ENCODE measurements around the gene C1orf226. TPM values are rescaled to one million over a fixed set of nuclear protein-coding genes. Genes with fewer than 3 reads are reported as not detected.

C1orf226 gene
- total and polyA plus RNA-seq, 2 of the 8 experiments (the other 6 are each of a cell fraction or from before 2014, with no cell fraction given), result 8.2 to 18.8 TPM

GRCh38 chr1:162384601-162385279 is 3.2 kb downstream of the C1orf226 start:
- no peaks in the 10 kb centered on the region for H3K23me2 ChIP-seq (ENCODE audit: low read depth, low read length)
- CTCF ChIA-PET (ENCODE audit: partially characterized antibody), result interaction anchor here (1.2 to 8.1 kb wide), 6 partner anchors 10 to 328 kb away, joined by 3 to 44 read pairs (median 4); no protein-coding TSS in a partner anchor
- FAIRE-seq, result no peak
- no peak overlapping the region for H3K4ac ChIP-seq (replicated peaks; ENCODE audit: insufficient read length, low read depth, low read length)
- H3K23ac ChIP-seq (ENCODE audit: insufficient read length), result no peak overlapping the region
- H2BK12ac ChIP-seq (ENCODE audit: low read depth, low read length), result no peak overlapping the region
- no peak overlapping the region for H2BK5ac ChIP-seq (ENCODE audit: low read depth, low read length)
- no peaks in the 10 kb centered on the region for H3K27me3 ChIP-seq (replicated peaks in 1 of 4; ENCODE audit: control insufficient read depth in 3 of 4, extremely low read depth in 1 of 4, insufficient read depth in 3 of 4, low read length in 3 of 4)
- H2AFZ ChIP-seq (ENCODE audit: low read length), result no peak overlapping the region
- no peak overlapping the region for H3K27ac ChIP-seq (ENCODE audit: low read depth, low read length)
- no peaks in the 10 kb centered on the region for H3K79me1 ChIP-seq (ENCODE audit: low read depth, low read length)
- H3K4me3 ChIP-seq (ENCODE audit: extremely low read depth in 1 of 4, insufficient read depth in 2 of 4, low read depth in 3 of 4, low read length in 4 of 4), result no peak overlapping the region
- no peak overlapping the region for H2BK120ac ChIP-seq (replicated peaks; ENCODE audit: low read depth, low read length)
- DNase-seq (ENCODE audit: low read depth in 1 of 2, low spot score in 2 of 2), result no peak
- H3K36me3 ChIP-seq (ENCODE audit: control insufficient read depth in 2 of 4, insufficient read depth in 4 of 4, low read length in 3 of 4), result peaks cover 0 to 5% (median 2%) of the 10 kb centered on the region in 4 experiments; a peak in 1 of 8 replicates
- no peak overlapping the region for H3K14ac ChIP-seq (ENCODE audit: insufficient read length)
- H3K4me2 ChIP-seq (ENCODE audit: insufficient read depth in 1 of 2, low read depth in 2 of 2, low read length in 2 of 2), result no peak overlapping the region
- POLR2A ChIA-PET (ENCODE audit: partially characterized antibody), result no interaction called here
- H3K9me3 ChIP-seq (ENCODE audit: insufficient read depth in 2 of 2, low read depth in 1 of 2, low read length in 1 of 2), result no peaks in the 10 kb centered on the region
- WGBS, 2 experiments (ENCODE audit: extremely low coverage in 1 of 2, insufficient coverage in 1 of 2, insufficient read length in 1 of 2, insufficient replicate concordance in 2 of 2, low coverage in 1 of 2, low lambda C conversion rate in 2 of 2, missing lambda C conversion rate in 1 of 2), result 95% methylated on average over 10 of the region's 10 CpGs; no CpG with 5 or more reads in 1 of the 2 experiments
- no peak overlapping the region for H4K5ac ChIP-seq (ENCODE audit: insufficient read length, low read depth, low read length)
- no peak overlapping the region for H3K56ac ChIP-seq (replicated peaks; ENCODE audit: insufficient read length, low read depth, low read length)
- H2BK15ac ChIP-seq (ENCODE audit: low read length), result no peak overlapping the region
- H4K8ac ChIP-seq (ENCODE audit: extremely low read depth, insufficient read depth, low read length), result peak overlapping the region; percentile 51; the same call in 1 of the 2 replicates
- no peak overlapping the region for H3K18ac ChIP-seq (ENCODE audit: extremely low read depth, low read length)
- H4K91ac ChIP-seq (replicated peaks; ENCODE audit: insufficient read length, low read length), result peak overlapping the region; percentile 46
- H3K4me1 ChIP-seq (replicated peaks in 1 of 4; ENCODE audit: control insufficient read depth in 3 of 4, insufficient read depth in 4 of 4, low read length in 3 of 4), result peaks cover 0 to 2% (median 0%) of the 10 kb centered on the region in 4 experiments; a peak in 2 of 7 replicates
- H3K9ac ChIP-seq (replicated peaks in 1 of 4; ENCODE audit: extremely low read depth in 1 of 4, low read depth in 3 of 4, low read length in 3 of 4), result no peak overlapping the region
- no peak overlapping the region for H2AK5ac ChIP-seq (ENCODE audit: low read depth, low read length)
- no peaks in the 10 kb centered on the region for H4K20me1 ChIP-seq (replicated peaks in 1 of 2; ENCODE audit: control insufficient read depth in 1 of 2, insufficient read depth in 2 of 2, low read length in 2 of 2)
- no peaks in the 10 kb centered on the region for H3K79me2 ChIP-seq (ENCODE audit: control insufficient read depth in 1 of 2, insufficient read depth in 2 of 2, low read length in 2 of 2)
- H2BK20ac ChIP-seq (ENCODE audit: low read length), result no peak overlapping the region
- TF ChIP-seq FOSL1 (IDR thresholded peaks at IDR 0.05; ENCODE audit: insufficient read depth, low read depth, low read length) (no peak), EGR1 (IDR thresholded peaks at IDR 0.05; ENCODE audit: borderline replicate concordance, low read depth, low read length) (no peak), TEAD4 (IDR thresholded peaks at IDR 0.05; ENCODE audit: low read depth, low read length) (no peak), CTBP2 (IDR thresholded peaks at IDR 0.05; ENCODE audit: borderline replicate concordance, insufficient read depth, insufficient read length, low read length) (no peak), RAD21 (IDR thresholded peaks at IDR 0.05 in 1 of 2, conservative IDR thresholded peaks at IDR 0.05 in 1 of 2; ENCODE audit: low read depth in 2 of 2, low read length in 2 of 2) (no peak), SRF (IDR thresholded peaks at IDR 0.05; ENCODE audit: low read depth, low read length) (no peak), RBBP5 (IDR thresholded peaks at IDR 0.05; ENCODE audit: borderline replicate concordance, low read depth, low read length) (no peak), KDM1A (IDR thresholded peaks at IDR 0.05; ENCODE audit: borderline replicate concordance, low read length) (no peak), EP300 (IDR thresholded peaks at IDR 0.05; ENCODE audit: borderline replicate concordance in 1 of 2, low read depth in 2 of 2, low read length in 2 of 2) (no peak), HDAC6 (IDR thresholded peaks at IDR 0.05; ENCODE audit: low read depth, low read length) (no peak), CHD1 (IDR thresholded peaks at IDR 0.05; ENCODE audit: low read depth, low read length) (no peak), TCF12 (IDR thresholded peaks at IDR 0.05; ENCODE audit: low read depth, low read length) (no peak), NRF1 (IDR thresholded peaks at IDR 0.05; ENCODE audit: low read depth, low read length) (no peak)

Measured in H1 (cell line).